Measurements from ENCODE around the gene WDR7. TPM values are rescaled to one million over a fixed set of nuclear protein-coding genes. Genes with fewer than 3 reads are reported as not detected.

WDR7 gene
- total RNA-seq, 4 donors from 2014 or later, result 22.6 to 39.0 (median 31.2) TPM

DNA sequence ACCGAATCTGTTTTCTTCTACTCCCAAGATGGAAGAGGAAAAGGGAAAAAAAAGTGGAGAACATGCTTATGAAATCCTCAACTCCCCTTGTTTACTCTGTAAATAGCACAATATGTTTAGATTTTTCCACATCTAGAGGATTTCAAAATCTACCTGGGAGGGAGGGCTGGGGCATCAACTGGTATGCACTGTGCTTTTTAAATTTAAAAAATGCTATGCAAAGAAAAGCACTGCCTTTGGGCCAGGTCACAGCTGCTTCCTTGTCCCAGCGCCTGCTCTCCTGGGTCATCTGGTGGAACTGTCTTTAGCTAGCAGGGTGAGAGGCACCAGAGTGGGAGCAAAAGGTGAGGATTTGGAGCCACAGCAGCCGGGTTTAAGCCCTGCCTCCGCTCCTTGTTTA lies 407.6 kb downstream of the WDR7 start:
- DNase-seq (ENCODE audit: low spot score in 2 of 2), result no peak
- no peaks in the 10 kb centered on the region for H3K27me3 ChIP-seq
- no peaks in the 10 kb centered on the region for H3K4me1 ChIP-seq
- no peak overlapping the region for H3K4me3 ChIP-seq
- 70 to 75% methylated on average over 4 of the region's 4 CpGs for WGBS, 2 donors
- no peaks in the 10 kb centered on the region for H3K36me3 ChIP-seq
- TF ChIP-seq POLR2A (IDR thresholded peaks at IDR 0.05) (no peak), EP300 (IDR thresholded peaks at IDR 0.05) (no peak), CTCF (IDR thresholded peaks at IDR 0.05) (no peak)
- H3K9me3 ChIP-seq, result no peaks in the 10 kb centered on the region
- no peak overlapping the region for H3K27ac ChIP-seq

DNA sequence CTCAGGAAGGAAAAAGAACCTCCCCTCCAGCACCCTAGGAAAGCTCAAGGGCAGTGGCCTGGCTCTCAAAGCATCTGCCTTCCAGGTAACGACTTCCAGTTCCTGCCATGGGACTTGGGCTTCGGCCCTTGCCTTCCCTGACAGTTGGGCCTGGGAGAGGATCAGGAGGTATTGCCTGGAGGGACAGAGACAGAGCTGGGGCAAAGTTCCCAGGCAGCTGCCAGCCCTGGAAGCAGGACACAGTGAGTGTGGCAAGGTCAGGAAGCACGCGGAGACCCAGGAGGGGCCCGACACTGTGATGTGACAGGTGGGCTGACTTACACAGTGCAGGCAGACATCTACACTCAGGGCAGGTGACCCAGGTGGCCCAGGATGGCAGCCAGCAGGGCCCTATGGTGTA lies 408.2 kb downstream of the WDR7 start:
- H3K9me3 ChIP-seq, result no peaks in the 10 kb centered on the region
- no peaks in the 10 kb centered on the region for H3K4me1 ChIP-seq
- no peak overlapping the region for H3K27ac ChIP-seq
- no peak overlapping the region for H3K4me3 ChIP-seq
- DNase-seq (ENCODE audit: low spot score in 2 of 2), result no peak
- no peaks in the 10 kb centered on the region for H3K27me3 ChIP-seq
- H3K36me3 ChIP-seq, result no peaks in the 10 kb centered on the region
- 81 to 82% methylated on average over 5 of the region's 5 CpGs for WGBS, 2 donors
- TF ChIP-seq EP300 (IDR thresholded peaks at IDR 0.05), result no peak
- TF ChIP-seq POLR2A (IDR thresholded peaks at IDR 0.05), result no peak
- no peak for TF ChIP-seq CTCF (IDR thresholded peaks at IDR 0.05)

DNA sequence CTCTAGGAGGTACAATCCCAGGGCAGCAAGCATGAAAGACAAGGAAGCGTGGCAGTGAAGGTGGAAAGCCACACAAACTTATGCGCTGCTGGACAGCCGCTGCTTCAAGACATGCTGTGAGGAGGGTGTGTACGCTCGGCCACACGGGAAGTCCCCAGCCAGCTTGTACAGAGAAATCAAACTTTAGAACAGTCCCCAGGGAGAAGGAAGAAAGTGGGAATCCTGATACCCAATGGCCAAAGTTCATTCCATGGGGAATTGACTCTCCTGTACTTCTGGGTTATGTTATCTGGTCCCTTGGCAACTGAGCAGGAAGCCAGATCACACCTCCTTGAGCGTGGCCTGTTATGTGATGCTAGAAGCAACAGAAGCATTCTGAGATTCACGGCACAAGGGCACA lies 409.7 kb downstream of the WDR7 start:
- no peak overlapping the region for H3K27ac ChIP-seq
- H3K27me3 ChIP-seq, result no peaks in the 10 kb centered on the region
- no peaks in the 10 kb centered on the region for H3K9me3 ChIP-seq
- WGBS, 2 donors, result 70 to 73% methylated on average over 8 of the region's 8 CpGs
- no peak overlapping the region for H3K4me3 ChIP-seq
- no peaks in the 10 kb centered on the region for H3K36me3 ChIP-seq
- no peak for DNase-seq (ENCODE audit: low spot score in 2 of 2)
- H3K4me1 ChIP-seq, result no peaks in the 10 kb centered on the region
- TF ChIP-seq CTCF (IDR thresholded peaks at IDR 0.05), result no peak
- no peak for TF ChIP-seq POLR2A (IDR thresholded peaks at IDR 0.05)
- TF ChIP-seq EP300 (IDR thresholded peaks at IDR 0.05), result no peak

- WGBS, 2 donors, result 65 to 74% methylated on average over 4 of the region's 4 CpGs
Measured at GRCh38 chr18:57062178-57062577, 411.0 kb downstream of the WDR7 start.

DNA sequence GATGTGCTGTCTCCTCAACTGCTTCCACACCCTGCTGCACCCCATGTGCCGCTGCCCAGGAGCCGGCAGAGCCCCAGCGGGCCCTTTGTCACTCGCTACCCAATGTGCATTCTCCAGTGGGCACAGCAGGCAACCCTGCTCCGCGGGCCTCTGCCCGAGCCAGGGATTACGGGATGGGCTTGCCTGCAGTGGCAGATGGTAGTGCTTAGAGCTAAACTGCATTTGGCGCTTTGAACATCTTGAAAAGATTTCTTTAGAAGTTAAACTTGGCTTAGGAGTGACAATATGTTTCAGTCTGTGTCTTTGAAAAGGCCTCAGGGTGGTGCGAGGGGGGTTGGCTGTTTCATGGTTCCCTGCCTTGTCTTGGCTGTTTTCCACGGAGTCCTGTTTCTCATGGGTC lies 411.7 kb downstream of the WDR7 start:
- H3K27ac ChIP-seq, result no peak overlapping the region
- no peaks in the 10 kb centered on the region for H3K27me3 ChIP-seq
- no peak for DNase-seq (ENCODE audit: low spot score in 2 of 2)
- no peaks in the 10 kb centered on the region for H3K36me3 ChIP-seq
- no peaks in the 10 kb centered on the region for H3K9me3 ChIP-seq
- H3K4me1 ChIP-seq, result no peaks in the 10 kb centered on the region
- H3K4me3 ChIP-seq, result no peak overlapping the region
- no peak for TF ChIP-seq CTCF (IDR thresholded peaks at IDR 0.05)
- no peak for TF ChIP-seq POLR2A (IDR thresholded peaks at IDR 0.05)
- TF ChIP-seq EP300 (IDR thresholded peaks at IDR 0.05), result no peak
- WGBS, 2 donors, result 58 to 63% methylated on average over 11 of the region's 11 CpGs

More at GRCh38 chr18:57062178-57062577, 411.0 kb downstream of the WDR7 start:
- DNase-seq (ENCODE audit: low spot score in 2 of 2), result no peak
- Histone ChIP-seq H3K4me1 (no peaks in the 10 kb centered on the region), H3K36me3 (no peaks in the 10 kb centered on the region), H3K27me3 (no peaks in the 10 kb centered on the region), H3K27ac (no peak overlapping the region), H3K9me3 (no peaks in the 10 kb centered on the region), H3K4me3 (no peak overlapping the region)
- TF ChIP-seq EP300 (IDR thresholded peaks at IDR 0.05) (no peak), POLR2A (IDR thresholded peaks at IDR 0.05) (no peak), CTCF (IDR thresholded peaks at IDR 0.05) (no peak)
